Activated T-helper 2 cell treated with anti-CD3 and anti-CD28 coated beads, Interferon-gamma antibody, Interleukin-2, Interleukin-4, amounts not matched to agents 10 μg/mL and 5 μg/mL and 100 μg/mL, durations not matched to agents 14 hours and 24 hours and 36 hours (primary cell): ENCODE data around the gene SLC16A3. TPM values are rescaled to one million over a fixed set of nuclear protein-coding genes. Genes with fewer than 3 reads are reported as not detected.

Experiments
- total RNA-seq: library from RNA; stranded (reverse); gene quantifications from 2 replicates; pipeline ENCODE4 v1.2.3, GENCODE V29; 2022

Gene SLC16A3
- total RNA-seq, 1 donor from 2014 or later, result 187 TPM

Other genes with a start within 250 kb of the SLC16A3 start
- gene CENPX, start 206.2 kb upstream of the SLC16A3 start, total RNA-seq, result 88.3 and 91.9 TPM in 2 replicates
- 32.3 and 33.4 TPM in 2 replicates for gene LRRC45, start 205.7 kb upstream of the SLC16A3 start, total RNA-seq
- 15.4 and 18.4 TPM in 2 replicates for gene RAC3, start 197.4 kb upstream of the SLC16A3 start, total RNA-seq
- gene DCXR, start 191.3 kb upstream of the SLC16A3 start, total RNA-seq, result 138 and 145 TPM in 2 replicates
- 21.8 and 21.9 TPM in 2 replicates for gene RFNG, start 177.2 kb upstream of the SLC16A3 start, total RNA-seq
- 103 TPM in 2 replicates for gene GPS1, start 177.1 kb upstream of the SLC16A3 start, total RNA-seq
- gene DUS1L, start 163.2 kb upstream of the SLC16A3 start, total RNA-seq, result 154 and 179 TPM in 2 replicates
- 387 and 409 TPM in 2 replicates for gene FASN, start 130.8 kb upstream of the SLC16A3 start, total RNA-seq
- 51.7 and 53.1 TPM in 2 replicates for gene CCDC57, start 16.2 kb upstream of the SLC16A3 start, total RNA-seq
- gene CSNK1D, start 44.7 kb downstream of the SLC16A3 start, total RNA-seq, result 139 and 151 TPM in 2 replicates
- gene CD7, start 88.6 kb downstream of the SLC16A3 start, total RNA-seq, result 345 and 351 TPM in 2 replicates
- gene SECTM1, start 104.7 kb downstream of the SLC16A3 start, total RNA-seq, result 2.7 and 3.7 TPM in 2 replicates
- gene TEX19, start 130.2 kb downstream of the SLC16A3 start, total RNA-seq, result not detected in 2 replicates
- 0.18 TPM in 1 of 2 replicates, not detected in the other for gene UTS2R, start 142.7 kb downstream of the SLC16A3 start, total RNA-seq
- gene HEXD, start 189.3 kb downstream of the SLC16A3 start, total RNA-seq, result 36.6 and 36.7 TPM in 2 replicates
- gene OGFOD3, start 189.5 kb downstream of the SLC16A3 start, total RNA-seq, result 29.1 and 30.5 TPM in 2 replicates
- gene CYBC1, start 221.7 kb downstream of the SLC16A3 start, total RNA-seq, result 252 and 265 TPM in 2 replicates
- 114 and 123 TPM in 2 replicates for gene NARF, start 229.7 kb downstream of the SLC16A3 start, total RNA-seq